Suprapubic skin (tissue), 3 donors: ENCODE data around the gene B4GAT1.

Experiments used
- POLR2A ChIP-seq, 2 donors: fragments of 450-650 bp; IDR thresholded peaks; one replicate each; pipeline ENCODE4 v1.6.1; 2017; ENCODE audit warnings: antibody characterized with exemption in 2 of 2, mild to moderate bottlenecking in 2 of 2, moderate library complexity in 2 of 2
- TF ChIP-seq, protein P1 (sequence below), 2 donors: fragments of 200-600 bp in 1 of 2; fragments of 450-650 bp in 1 of 2; sonication (generic) in 1 of 2; IDR thresholded peaks; one replicate each; pipeline ENCODE4 v1.5.1; 2016 to 2019; ENCODE audit warnings: antibody characterized with exemption in 2 of 2, mild to moderate bottlenecking in 1 of 2, moderate library complexity in 1 of 2

DNA sequence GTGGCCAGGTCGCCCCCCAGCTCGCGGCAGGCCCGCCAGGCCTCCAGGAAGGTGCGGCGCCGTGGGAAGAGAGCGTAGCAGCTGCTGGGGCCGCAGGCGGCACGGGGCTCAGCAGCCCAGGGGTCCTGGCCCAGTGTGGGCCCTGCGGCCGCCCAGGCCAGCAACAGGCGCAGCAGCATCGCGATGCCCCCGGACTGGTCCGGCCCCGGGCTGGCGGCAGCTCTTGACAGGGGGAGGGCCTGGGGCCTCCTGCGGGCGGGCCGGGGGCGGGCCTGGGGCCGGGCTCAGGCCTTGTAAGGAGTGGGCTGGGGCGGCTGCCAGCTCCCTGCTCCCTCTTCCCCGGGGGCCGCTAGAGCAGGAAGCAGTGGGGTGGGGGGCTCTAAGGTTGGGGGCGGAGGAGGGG is 30.6 kb downstream of the B4GAT1 start, which contains the start of gene CD248:
- TF ChIP-seq POLR2A (IDR thresholded peaks at IDR 0.05): peak in 1 of 2 donors; percentile 33
- TF ChIP-seq, protein P1, sequence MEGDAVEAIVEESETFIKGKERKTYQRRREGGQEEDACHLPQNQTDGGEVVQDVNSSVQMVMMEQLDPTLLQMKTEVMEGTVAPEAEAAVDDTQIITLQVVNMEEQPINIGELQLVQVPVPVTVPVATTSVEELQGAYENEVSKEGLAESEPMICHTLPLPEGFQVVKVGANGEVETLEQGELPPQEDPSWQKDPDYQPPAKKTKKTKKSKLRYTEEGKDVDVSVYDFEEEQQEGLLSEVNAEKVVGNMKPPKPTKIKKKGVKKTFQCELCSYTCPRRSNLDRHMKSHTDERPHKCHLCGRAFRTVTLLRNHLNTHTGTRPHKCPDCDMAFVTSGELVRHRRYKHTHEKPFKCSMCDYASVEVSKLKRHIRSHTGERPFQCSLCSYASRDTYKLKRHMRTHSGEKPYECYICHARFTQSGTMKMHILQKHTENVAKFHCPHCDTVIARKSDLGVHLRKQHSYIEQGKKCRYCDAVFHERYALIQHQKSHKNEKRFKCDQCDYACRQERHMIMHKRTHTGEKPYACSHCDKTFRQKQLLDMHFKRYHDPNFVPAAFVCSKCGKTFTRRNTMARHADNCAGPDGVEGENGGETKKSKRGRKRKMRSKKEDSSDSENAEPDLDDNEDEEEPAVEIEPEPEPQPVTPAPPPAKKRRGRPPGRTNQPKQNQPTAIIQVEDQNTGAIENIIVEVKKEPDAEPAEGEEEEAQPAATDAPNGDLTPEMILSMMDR (IDR thresholded peaks at IDR 0.05): no peak
